Ovary (tissue), 9 donors: ENCODE data around the gene MAFG. TPM values are rescaled to one million over a fixed set of nuclear protein-coding genes. Genes with fewer than 3 reads are reported as not detected.

Experiments
- DNase-seq, 5 donors: peaks; one replicate each; pipeline ENCODE4 v3.0.0-alpha.2; 2019 to 2020
- H3K27ac ChIP-seq, 2 donors: fragments of 200-600 bp; one replicate each; pipeline versions ENCODE4 v1.5.1 to v1.8.0; 2019 to 2022
- H3K27me3 ChIP-seq: fragments of 200-600 bp; one replicate; pipeline ENCODE4 v1.8.0; 2022
- H3K36me3 ChIP-seq: fragments of 200-600 bp; sonication (generic); one replicate; pipeline ENCODE4 v1.5.1; 2019
- H3K4me1 ChIP-seq: one replicate; pipeline ENCODE4 v1.8.1; 2013; ENCODE audit warnings: mild to moderate bottlenecking, moderate library complexity; ENCODE audit not compliant: insufficient read depth
- H3K4me3 ChIP-seq: fragments of 200-600 bp; sonication (generic); one replicate; pipeline ENCODE4 v1.5.1; 2017
- H3K9me3 ChIP-seq, 2 donors: fragments of 200-600 bp in 1 of 2; sonication (generic) in 1 of 2; one replicate each; pipeline versions ENCODE4 v1.5.1 to v1.8.1; 2013 to 2019; ENCODE audit warnings: mild to moderate bottlenecking in 1 of 2, moderate library complexity in 1 of 2
- CTCF ChIP-seq, 3 donors: fragments of 450-650 bp in 2 of 3; fragments of 200-600 bp in 1 of 3; IDR thresholded peaks; one replicate each; pipeline versions ENCODE4 v1.5.1 to v1.8.0; 2016 to 2022; ENCODE audit warnings: antibody characterized with exemption in 3 of 3, mild to moderate bottlenecking in 1 of 3
- EP300 ChIP-seq: sonication (generic); formaldehyde crosslinking; IDR thresholded peaks from one replicate; pipeline ENCODE4 v1.6.1; 2017; ENCODE audit warnings: antibody characterized with exemption
- POLR2A ChIP-seq: fragments of 450-650 bp; IDR thresholded peaks from one replicate; pipeline ENCODE4 v1.6.1; 2017; ENCODE audit warnings: antibody characterized with exemption, mild to moderate bottlenecking, moderate library complexity
- WGBS, 3 donors: extraction: QIAGEN DNeasy Blood & Tissue Kit in 1 of 3; methylation state at CpG; one replicate each; pipeline versions ENCODE4 v1.1.5 to v1.1.7; 2013 to 2017; 5-methylcytosine and 5-hydroxymethylcytosine counted together
- intact Hi-C, 4 donors: fragments of 100-400 bp; cut with DNase I; formaldehyde crosslinking; loops; one replicate each; pipeline versions ENCODE4 v1.11.0 to v1.15.1; 2022 to 2023
- polyA plus RNA-seq, 2 donors: library from polyadenylated mRNA; stranded (reverse); fragments of 200-250 nt in 1 of 2; fragments of 350-450 nt in 1 of 2; fragmentation: Illumina TruSeq in 1 of 2; extraction: RNeasy Lipid Tissue Mini Kit (QIAGEN cat#74804) in 1 of 2; gene quantifications; one replicate each; pipeline ENCODE4 v1.2.3, GENCODE V29; 2013 to 2014
- total RNA-seq, 7 donors: library from RNA; depleted of rRNA in 2 of 7; stranded (reverse); fragments of >200 nt in 2 of 7; fragmentation: NEBNext Ultra II Directional in 3 of 7; extraction: Animal tissue kit (Norgen Biotek cat#: 25700) in 3 of 7; gene quantifications; one replicate each; pipeline versions ENCODE4 v1.1.0 to v1.2.4, GENCODE V29; 2016 to 2023
- donor health status: DM: no; HTN: no; CAD: no; lungs with moderate emphysema.
- donor health status: DM: no; HTN: no; CAD: no.
- donor health status: Bipolar disorder and iron deficiency.
- donor health status: DM: yes; HTN: yes; CAD: no.
- donor health status: DM: no; HTN: no; CAD: no.
- donor health status: DM: yes; HTN: yes; CAD: no.

MAFG gene
- total and polyA plus RNA-seq, 9 donors = 9.5 to 21.1 (median 13.9) TPM

GRCh38 chr17:81903415-81903831 is 24.1 kb downstream of the MAFG start:
- no peak for TF ChIP-seq EP300
- TF ChIP-seq CTCF (IDR thresholded peaks at IDR 0.05) = no peak
- no peak for TF ChIP-seq POLR2A
- H3K27me3 ChIP-seq = no peaks in the 10 kb centered on the region
- no peak for DNase-seq
- H3K36me3 ChIP-seq = no peaks in the 10 kb centered on the region
- no peak overlapping the region for H3K27ac ChIP-seq
- WGBS, 3 donors = 90 to 95% (median 92%) methylated on average over 10 of the region's 10 CpGs
- no peaks in the 10 kb centered on the region for H3K9me3 ChIP-seq
- no peak overlapping the region for H3K4me3 ChIP-seq
- intact Hi-C loops = no loop called here
- peaks cover 2% of the 10 kb centered on the region for H3K4me1 ChIP-seq

- no peak overlapping the region for H3K4me3 ChIP-seq
- 33 to 40% (median 37%) methylated on average over 46 to 47 of the region's 47 CpGs for WGBS, 3 donors
- intact Hi-C loops = no loop called here
Measured at GRCh38 chr17:81902653-81903414, 24.7 kb downstream of the MAFG start.

GRCh38 chr17:81902023-81902652 is 25.4 kb downstream of the MAFG start, which contains the start of gene NPB:
NPB (plus strand) TSS chr17:81902238; CDS start chr17:81902278, 40 bp downstream.
- H3K36me3 ChIP-seq = no peaks in the 10 kb centered on the region
- H3K4me1 ChIP-seq = peaks cover 2% of the 10 kb centered on the region
- 1% methylated on average over 25 to 79 of the region's 79 CpGs for WGBS, 3 donors
- H3K4me3 ChIP-seq = no peak within 1 kb of the TSS
- peak in 3 of 5 donors; percentile 20 to 56 (median 38) for DNase-seq
- intact Hi-C loops = no loop called here
- H3K27ac ChIP-seq = no peak within 1 kb of the TSS
- no peaks in the 10 kb centered on the region for H3K27me3 ChIP-seq
- no peak for TF ChIP-seq CTCF (IDR thresholded peaks at IDR 0.05)
- no peak for TF ChIP-seq EP300
- TF ChIP-seq POLR2A = no peak
- H3K9me3 ChIP-seq = no peaks in the 10 kb centered on the region

More at GRCh38 chr17:81902653-81903414, 24.7 kb downstream of the MAFG start:
- Histone ChIP-seq H3K27me3 (no peaks in the 10 kb centered on the region), H3K9me3 (no peaks in the 10 kb centered on the region), H3K27ac (no peak overlapping the region), H3K36me3 (no peaks in the 10 kb centered on the region), H3K4me1 (peaks cover 2% of the 10 kb centered on the region)
- peak in 3 of 5 donors; percentile 33 to 48 (median 41) for DNase-seq
- TF ChIP-seq EP300 (no peak), CTCF (IDR thresholded peaks at IDR 0.05) (no peak), POLR2A (no peak)

- TF ChIP-seq EP300 (no peak), POLR2A (no peak), CTCF (IDR thresholded peaks at IDR 0.05) (no peak)
- Histone ChIP-seq H3K4me1 (peaks cover 2% of the 10 kb centered on the region), H3K27ac (no peak overlapping the region), H3K9me3 (no peaks in the 10 kb centered on the region), H3K4me3 (no peak overlapping the region), H3K36me3 (no peaks in the 10 kb centered on the region), H3K27me3 (no peaks in the 10 kb centered on the region)
- 41 to 46% (median 42%) methylated on average over 21 of the region's 21 CpGs for WGBS, 3 donors
- intact Hi-C loops = no loop called here
- DNase-seq = no peak
Measured at GRCh38 chr17:81901167-81902022, 26.1 kb downstream of the MAFG start.
